ENCODE measurements around the gene CELA3B.

CELA3B gene

GRCh38 chr1:21932127-21932526 is 44.7 kb upstream of the CELA3B start:
- TF ChIP-seq TAF1 (IDR thresholded peaks at IDR 0.05; ENCODE audit: borderline replicate concordance, insufficient read depth, low read length) (no peak), SIN3A (IDR thresholded peaks at IDR 0.05; ENCODE audit: borderline replicate concordance, insufficient read depth, low read length) (no peak), POLR2AphosphoS5 (IDR thresholded peaks at IDR 0.05; ENCODE audit: low read depth, low read length) (no peak), FOXP2 (optimal IDR thresholded peaks at IDR 0.05; ENCODE audit: borderline replicate concordance, extremely low read depth, extremely low read length, insufficient read depth) (no peak)
- TF ChIP-seq, protein P1, sequence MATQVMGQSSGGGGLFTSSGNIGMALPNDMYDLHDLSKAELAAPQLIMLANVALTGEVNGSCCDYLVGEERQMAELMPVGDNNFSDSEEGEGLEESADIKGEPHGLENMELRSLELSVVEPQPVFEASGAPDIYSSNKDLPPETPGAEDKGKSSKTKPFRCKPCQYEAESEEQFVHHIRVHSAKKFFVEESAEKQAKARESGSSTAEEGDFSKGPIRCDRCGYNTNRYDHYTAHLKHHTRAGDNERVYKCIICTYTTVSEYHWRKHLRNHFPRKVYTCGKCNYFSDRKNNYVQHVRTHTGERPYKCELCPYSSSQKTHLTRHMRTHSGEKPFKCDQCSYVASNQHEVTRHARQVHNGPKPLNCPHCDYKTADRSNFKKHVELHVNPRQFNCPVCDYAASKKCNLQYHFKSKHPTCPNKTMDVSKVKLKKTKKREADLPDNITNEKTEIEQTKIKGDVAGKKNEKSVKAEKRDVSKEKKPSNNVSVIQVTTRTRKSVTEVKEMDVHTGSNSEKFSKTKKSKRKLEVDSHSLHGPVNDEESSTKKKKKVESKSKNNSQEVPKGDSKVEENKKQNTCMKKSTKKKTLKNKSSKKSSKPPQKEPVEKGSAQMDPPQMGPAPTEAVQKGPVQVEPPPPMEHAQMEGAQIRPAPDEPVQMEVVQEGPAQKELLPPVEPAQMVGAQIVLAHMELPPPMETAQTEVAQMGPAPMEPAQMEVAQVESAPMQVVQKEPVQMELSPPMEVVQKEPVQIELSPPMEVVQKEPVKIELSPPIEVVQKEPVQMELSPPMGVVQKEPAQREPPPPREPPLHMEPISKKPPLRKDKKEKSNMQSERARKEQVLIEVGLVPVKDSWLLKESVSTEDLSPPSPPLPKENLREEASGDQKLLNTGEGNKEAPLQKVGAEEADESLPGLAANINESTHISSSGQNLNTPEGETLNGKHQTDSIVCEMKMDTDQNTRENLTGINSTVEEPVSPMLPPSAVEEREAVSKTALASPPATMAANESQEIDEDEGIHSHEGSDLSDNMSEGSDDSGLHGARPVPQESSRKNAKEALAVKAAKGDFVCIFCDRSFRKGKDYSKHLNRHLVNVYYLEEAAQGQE (IDR thresholded peaks at IDR 0.05; ENCODE audit: insufficient read depth in 1 of 2, low read depth in 2 of 2, low read length in 2 of 2): no peak

DNA sequence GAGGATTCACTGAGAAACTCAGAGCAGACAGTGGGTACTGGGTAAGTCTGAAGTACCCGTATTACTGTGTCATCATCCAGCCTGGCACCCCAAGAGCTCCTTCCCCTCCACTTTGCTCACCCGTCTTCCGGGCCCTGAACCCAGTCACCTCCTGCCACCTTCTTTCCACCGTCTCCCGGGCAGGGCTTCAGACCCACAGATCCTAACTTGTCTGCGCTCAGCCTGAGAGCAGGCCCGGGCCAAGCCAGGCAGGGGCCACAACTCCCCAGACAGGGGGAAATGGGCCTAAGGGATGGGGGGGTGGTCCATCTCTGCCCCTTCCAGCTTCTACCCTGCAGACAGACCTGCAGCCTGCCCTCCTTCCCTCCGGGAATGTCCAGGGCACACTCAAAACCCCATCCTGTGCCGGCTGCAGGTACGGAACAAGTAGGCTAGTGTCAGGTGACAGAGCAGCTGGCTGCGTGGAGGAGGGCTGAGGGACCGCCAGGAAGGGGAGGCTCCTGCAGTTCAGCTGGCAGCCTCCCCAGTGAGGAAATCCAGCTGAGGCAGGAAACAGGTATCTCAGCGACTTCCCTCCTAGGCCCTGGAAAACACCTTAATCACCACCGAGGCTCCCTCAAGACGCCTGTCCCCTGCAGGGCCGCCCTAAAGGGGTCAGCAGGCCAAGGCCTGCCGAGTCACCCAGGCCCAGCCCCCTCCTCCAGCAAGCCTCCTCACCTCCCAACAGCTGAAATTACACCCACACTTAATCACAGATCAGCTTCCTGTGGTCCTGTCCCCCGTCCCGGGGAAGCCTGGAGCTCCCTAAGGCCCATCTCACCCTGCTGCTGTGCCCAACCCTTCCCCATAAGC is 43.2 kb upstream of the CELA3B start:
- TF ChIP-seq SIN3A (IDR thresholded peaks at IDR 0.05; ENCODE audit: borderline replicate concordance, insufficient read depth, low read length) (no peak), TAF1 (IDR thresholded peaks at IDR 0.05; ENCODE audit: borderline replicate concordance, insufficient read depth, low read length) (no peak), FOXP2 (optimal IDR thresholded peaks at IDR 0.05; ENCODE audit: borderline replicate concordance, extremely low read depth, extremely low read length, insufficient read depth) (no peak), POLR2AphosphoS5 (IDR thresholded peaks at IDR 0.05; ENCODE audit: low read depth, low read length) (no peak)
- TF ChIP-seq, protein P1 (IDR thresholded peaks at IDR 0.05; ENCODE audit: insufficient read depth in 1 of 2, low read depth in 2 of 2, low read length in 2 of 2): no peak

GRCh38 chr1:21935393-21935804 is 41.4 kb upstream of the CELA3B start:
- no peak for TF ChIP-seq SIN3A (IDR thresholded peaks at IDR 0.05; ENCODE audit: borderline replicate concordance, insufficient read depth, low read length)
- TF ChIP-seq FOXP2 (optimal IDR thresholded peaks at IDR 0.05; ENCODE audit: borderline replicate concordance, extremely low read depth, extremely low read length, insufficient read depth): no peak
- TF ChIP-seq, protein P1 (IDR thresholded peaks at IDR 0.05; ENCODE audit: insufficient read depth in 1 of 2, low read depth in 2 of 2, low read length in 2 of 2): no peak
- TF ChIP-seq POLR2AphosphoS5 (IDR thresholded peaks at IDR 0.05; ENCODE audit: low read depth, low read length): no peak
- TF ChIP-seq TAF1 (IDR thresholded peaks at IDR 0.05; ENCODE audit: borderline replicate concordance, insufficient read depth, low read length): no peak

DNA sequence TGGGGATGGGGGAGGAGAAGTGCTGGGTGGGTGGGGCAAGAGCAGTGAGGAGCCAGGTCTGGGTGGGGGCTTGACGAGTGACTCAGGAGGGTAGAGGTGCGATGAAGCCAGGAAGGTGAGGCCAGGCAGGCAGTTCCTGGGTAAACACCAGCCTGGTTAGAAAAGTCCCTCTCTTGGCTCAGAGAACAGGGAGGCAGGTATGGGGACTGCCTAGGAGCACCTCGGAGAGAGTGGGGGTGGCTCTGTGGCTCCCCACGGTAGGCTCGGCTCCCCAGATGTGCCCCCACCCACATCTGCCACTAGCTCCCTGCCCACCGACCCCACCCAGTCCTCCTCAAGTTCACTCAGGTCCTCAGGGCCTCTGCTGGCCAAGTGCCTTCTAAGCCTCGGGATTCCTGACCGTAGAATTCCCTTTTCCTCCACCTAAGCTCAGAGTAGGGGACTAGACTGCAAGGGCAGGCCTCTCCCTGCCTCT is 40.9 kb upstream of the CELA3B start:
- TF ChIP-seq FOXP2 (optimal IDR thresholded peaks at IDR 0.05; ENCODE audit: borderline replicate concordance, extremely low read depth, extremely low read length, insufficient read depth): no peak
- no peak for TF ChIP-seq SIN3A (IDR thresholded peaks at IDR 0.05; ENCODE audit: borderline replicate concordance, insufficient read depth, low read length)
- TF ChIP-seq POLR2AphosphoS5 (IDR thresholded peaks at IDR 0.05; ENCODE audit: low read depth, low read length): no peak
- TF ChIP-seq TAF1 (IDR thresholded peaks at IDR 0.05; ENCODE audit: borderline replicate concordance, insufficient read depth, low read length): no peak
- TF ChIP-seq, protein P1 (IDR thresholded peaks at IDR 0.05; ENCODE audit: insufficient read depth in 1 of 2, low read depth in 2 of 2, low read length in 2 of 2): no peak

All from PFSK-1 (cell line).